ENCODE data around the gene CERKL. TPM values are rescaled to one million over a fixed set of nuclear protein-coding genes. Genes with fewer than 3 reads are reported as not detected.

Gene CERKL
- total RNA-seq, 2 donors from 2014 or later, result 0.52 to 0.66 TPM

- no peak for TF ChIP-seq CTCF (IDR thresholded peaks at IDR 0.05)
- no peak for TF ChIP-seq POLR2A (IDR thresholded peaks at IDR 0.05)
- DNase-seq (peak; percentile 70 to 77 (median 76)), ATAC-seq (peak; percentile 78)
- H3K4me3 ChIP-seq, result no peak overlapping the region
- no peaks in the 10 kb centered on the region for H3K9me3 ChIP-seq
- H3K27ac ChIP-seq, result no peak overlapping the region
- WGBS, 2 donors, result 7 to 18% methylated on average over 31 to 41 of the region's 41 CpGs
- H3K36me3 ChIP-seq (replicated peaks in 1 of 2; ENCODE audit: insufficient read depth in 1 of 2, low read depth in 2 of 2), result no peaks in the 10 kb centered on the region
- intact Hi-C loops (cut with DNase I), result no loop called here
- peaks cover 0 to 40% of the 10 kb centered on the region in 2 donors for H3K27me3 ChIP-seq
- peaks cover 14% of the 10 kb centered on the region for H3K4me1 ChIP-seq
Observed at GRCh38 chr2:181677912-181678586, 21.1 kb upstream of the CERKL start.

GRCh38 chr2:181675254-181675653 lies 18.3 kb upstream of the CERKL start:
- DNase-seq (no peak), ATAC-seq (no peak)
- no peaks in the 10 kb centered on the region for H3K9me3 ChIP-seq
- H3K27me3 ChIP-seq, result peaks cover 0 to 17% of the 10 kb centered on the region in 2 donors
- WGBS, 2 donors, result 24 to 25% methylated on average over 4 of the region's 4 CpGs
- no peak overlapping the region for H3K27ac ChIP-seq
- intact Hi-C loops (cut with DNase I), result no loop called here
- no peaks in the 10 kb centered on the region for H3K36me3 ChIP-seq (replicated peaks in 1 of 2; ENCODE audit: insufficient read depth in 1 of 2, low read depth in 2 of 2)
- no peak overlapping the region for H3K4me3 ChIP-seq
- H3K4me1 ChIP-seq, result peaks cover 1% of the 10 kb centered on the region
- TF ChIP-seq POLR2A (IDR thresholded peaks at IDR 0.05), result no peak
- TF ChIP-seq CTCF (IDR thresholded peaks at IDR 0.05), result no peak

GRCh38 chr2:181674461-181674860 lies 17.6 kb upstream of the CERKL start:
- no peak for DNase-seq
- Histone ChIP-seq H3K4me1 (no peaks in the 10 kb centered on the region), H3K27me3 (peaks cover 0 to 14% of the 10 kb centered on the region in 2 donors), H3K36me3 (replicated peaks in 1 of 2; ENCODE audit: insufficient read depth in 1 of 2, low read depth in 2 of 2) (no peaks in the 10 kb centered on the region), H3K27ac (no peak overlapping the region), H3K9me3 (no peaks in the 10 kb centered on the region), H3K4me3 (no peak overlapping the region)
- TF ChIP-seq POLR2A (IDR thresholded peaks at IDR 0.05) (no peak), CTCF (IDR thresholded peaks at IDR 0.05) (no peak)
- ATAC-seq, result no peak
- intact Hi-C loops (cut with DNase I), result no loop called here

GRCh38 chr2:181673173-181673572 lies 16.3 kb upstream of the CERKL start:
- no peak for ATAC-seq
- no peak overlapping the region for H3K4me3 ChIP-seq
- 53 to 62% methylated on average over 2 of the region's 2 CpGs for WGBS, 2 donors

More at GRCh38 chr2:181673173-181673572, 16.3 kb upstream of the CERKL start:
- Histone ChIP-seq H3K9me3 (no peaks in the 10 kb centered on the region), H3K36me3 (replicated peaks in 1 of 2; ENCODE audit: insufficient read depth in 1 of 2, low read depth in 2 of 2) (no peaks in the 10 kb centered on the region), H3K4me1 (no peaks in the 10 kb centered on the region), H3K27ac (no peak overlapping the region), H3K27me3 (peaks cover 0 to 4% of the 10 kb centered on the region in 2 donors)
- TF ChIP-seq CTCF (IDR thresholded peaks at IDR 0.05), result no peak
- TF ChIP-seq POLR2A (IDR thresholded peaks at IDR 0.05), result no peak
- DNase-seq, result no peak
- intact Hi-C loops (cut with DNase I), result no loop called here
